ENCODE measurements around the gene EPHA1. TPM values are rescaled to one million over a fixed set of nuclear protein-coding genes. Genes with fewer than 3 reads are reported as not detected.

The EPHA1 gene
- polyA plus RNA-seq, 1 of the 3 experiments (the other 2 are of a cell fraction), result 0.49 TPM

- TF ChIP-seq PBX3 (IDR thresholded peaks at IDR 0.05) (no peak), FOXJ3 (CRISPR knock-in tag; IDR thresholded peaks at IDR 0.05) (no peak), FOSL2 (IDR thresholded peaks at IDR 0.05; ENCODE audit: borderline replicate concordance, low read depth) (no peak), SIN3A (IDR thresholded peaks at IDR 0.05; ENCODE audit: borderline replicate concordance, low read depth, low read length) (no peak), TCF12 (IDR thresholded peaks at IDR 0.05) (no peak), YY1 (IDR thresholded peaks at IDR 0.05; ENCODE audit: low read depth) (no peak), ELF1 (IDR thresholded peaks at IDR 0.05) (no peak), USF1 (IDR thresholded peaks at IDR 0.05; ENCODE audit: borderline replicate concordance, low read depth) (no peak)
Observed at GRCh38 chr7:143397710-143398530, 10.7 kb downstream of the EPHA1 start (continued).

- Histone ChIP-seq H3K27me3 (ENCODE audit: insufficient read depth) (no peaks in the 10 kb centered on the region), H4K20me1 (ENCODE audit: insufficient read depth) (peaks cover 12% of the 10 kb centered on the region), H3K4me3 (ENCODE audit: low read depth in 2 of 2, low read length in 1 of 2) (no peak overlapping the region), H3K79me2 (ENCODE audit: insufficient read depth) (no peaks in the 10 kb centered on the region), H3K27ac (ENCODE audit: low read depth in 2 of 2, low read length in 1 of 2) (no peak overlapping the region), H3F3A (replicated peaks; ENCODE audit: insufficient read depth) (peaks cover 31% of the 10 kb centered on the region), H3K9me2 (no peaks in the 10 kb centered on the region), H3K36me3 (replicated peaks in 1 of 2; ENCODE audit: control insufficient read depth in 1 of 2, insufficient read depth in 2 of 2, low read length in 1 of 2) (peaks cover 3 to 7% of the 10 kb centered on the region in 2 experiments), H3K9me3 (no peaks in the 10 kb centered on the region), H2AFZ (ENCODE audit: low read depth) (no peak overlapping the region), H3K4me2 (no peak overlapping the region), H3K9ac (no peak overlapping the region), H3K4me1 (ENCODE audit: control insufficient read depth in 1 of 2, insufficient read depth in 2 of 2, low read depth in 1 of 2, low read length in 1 of 2) (peaks cover 2 to 7% of the 10 kb centered on the region in 2 experiments; a peak in 2 of 4 replicates)
- POLR2A ChIA-PET, result no interaction called here
- TF ChIP-seq EP300 (IDR thresholded peaks at IDR 0.05; ENCODE audit: borderline replicate concordance in 1 of 2, low read depth in 1 of 2, low read length in 1 of 2), result no peak
- no peak for TF ChIP-seq MAX (IDR thresholded peaks at IDR 0.05; ENCODE audit: low read depth)
- TF ChIP-seq PBX3 (IDR thresholded peaks at IDR 0.05), result no peak
- TF ChIP-seq RFX5 (IDR thresholded peaks at IDR 0.05; ENCODE audit: low read length), result no peak
- no peak for TF ChIP-seq POLR2AphosphoS5 (IDR thresholded peaks at IDR 0.05; ENCODE audit: low read depth, low read length)
- TF ChIP-seq ELF1 (IDR thresholded peaks at IDR 0.05), result no peak
- CTCF ChIA-PET, result interaction anchor here (1.6 to 7.5 kb wide), 5 partner anchors 8 to 156 kb away, joined by 4 to 38 read pairs (median 9); partner anchors contain the start of gene ZYX
- no peak for DNase-seq
- 82% methylated on average over 26 of the region's 28 CpGs for WGBS (ENCODE audit: low lambda C conversion rate)
Observed at GRCh38 chr7:143396625-143397556, 11.8 kb downstream of the EPHA1 start.
